Trophoblast cell (in vitro differentiated cells and primary cell): ENCODE results near the gene CSRNP2.

Experiments used
- DNase-seq, 2 donors: peaks; one replicate each; pipeline ENCODE4 v3.0.0-alpha.2; 2016
- H2AFZ ChIP-seq: 2 replicates; pipeline ENCODE4 v1.6.1; 2013; ENCODE audit warnings: low read length, moderate library complexity, mild to moderate bottlenecking; ENCODE audit not compliant: insufficient read depth, poor library complexity
- H2AK5ac ChIP-seq: 2 replicates; pipeline ENCODE4 v1.6.1; 2013; ENCODE audit warnings: mild to moderate bottlenecking, low read length
- H2BK120ac ChIP-seq: 2 replicates; pipeline ENCODE4 v1.6.1; 2013; ENCODE audit warnings: low read length, mild to moderate bottlenecking, moderate library complexity; ENCODE audit not compliant: insufficient read depth, poor library complexity
- H2BK12ac ChIP-seq: 2 replicates; pipeline ENCODE4 v1.6.1; 2013; ENCODE audit warnings: mild to moderate bottlenecking, low read length, moderate library complexity
- H2BK5ac ChIP-seq: 2 replicates; pipeline ENCODE4 v1.6.1; 2013; ENCODE audit warnings: low read length, low read depth, moderate library complexity, mild to moderate bottlenecking; ENCODE audit not compliant: poor library complexity
- H3K14ac ChIP-seq: 2 replicates; pipeline ENCODE4 v1.6.1; 2013; ENCODE audit warnings: mild to moderate bottlenecking, low read length
- H3K18ac ChIP-seq: 2 replicates; pipeline ENCODE4 v1.6.1; 2013; ENCODE audit warnings: mild to moderate bottlenecking, low read length
- H3K23ac ChIP-seq: 2 replicates; pipeline ENCODE4 v1.6.1; 2013; ENCODE audit warnings: low read length
- H3K27ac ChIP-seq: 2 replicates; pipeline ENCODE4 v1.5.1; 2013; ENCODE audit warnings: low read depth, mild to moderate bottlenecking, inconsistent platforms, low read length, moderate library complexity
- H3K27me3 ChIP-seq: 2 replicates; pipeline ENCODE4 v1.6.1; 2013; ENCODE audit warnings: inconsistent platforms, mild to moderate bottlenecking, low read length, moderate library complexity; ENCODE audit not compliant: insufficient read depth
- H3K36me3 ChIP-seq, 2 experiments: 1 replicate in 1 of 2; 2 replicates in 1 of 2; pipeline ENCODE4 v1.6.1; 2013; ENCODE audit warnings: low read length in 2 of 2, mild to moderate bottlenecking in 2 of 2, moderate library complexity in 1 of 2; ENCODE audit not compliant: insufficient read depth in 2 of 2, control insufficient read depth in 1 of 2
- H3K4ac ChIP-seq: 2 replicates; pipeline ENCODE4 v1.6.1; 2013; ENCODE audit warnings: low read depth, mild to moderate bottlenecking, low read length, moderate library complexity
- H3K4me1 ChIP-seq, 2 experiments: 1 replicate in 1 of 2; 2 replicates in 1 of 2; pipeline ENCODE4 v1.6.1; 2013; ENCODE audit warnings: low read length in 2 of 2, mild to moderate bottlenecking in 2 of 2, moderate library complexity in 1 of 2; ENCODE audit not compliant: insufficient read depth in 2 of 2, control insufficient read depth in 1 of 2
- H3K4me2 ChIP-seq: 2 replicates; pipeline ENCODE4 v1.6.1; 2013; ENCODE audit warnings: inconsistent platforms, mild to moderate bottlenecking, low read length, moderate library complexity
- H3K4me3 ChIP-seq: 2 replicates; pipeline ENCODE4 v1.5.1; 2013; ENCODE audit warnings: mild to moderate bottlenecking, low read depth, low read length, inconsistent platforms
- H3K79me1 ChIP-seq: one replicate; pipeline ENCODE4 v1.6.1; 2013; ENCODE audit warnings: low read length
- H3K79me2 ChIP-seq: 2 replicates; pipeline ENCODE4 v1.6.1; 2013; ENCODE audit warnings: low read length, mild to moderate bottlenecking; ENCODE audit not compliant: control insufficient read depth, insufficient read depth, poor library complexity
- H3K9ac ChIP-seq: 2 replicates; pipeline ENCODE4 v1.6.1; 2013; ENCODE audit warnings: mild to moderate bottlenecking, low read length
- H3K9me3 ChIP-seq: 2 replicates; pipeline ENCODE4 v1.6.1; 2013; ENCODE audit warnings: low read depth, mild to moderate bottlenecking, control low read depth, inconsistent platforms, low read length; ENCODE audit not compliant: insufficient read depth
- H4K12ac ChIP-seq: 2 replicates; pipeline ENCODE4 v1.6.1; 2013; ENCODE audit warnings: low read depth, mild to moderate bottlenecking, low read length, moderate library complexity
- H4K8ac ChIP-seq: 2 replicates; pipeline ENCODE4 v1.6.1; 2013; ENCODE audit warnings: low read depth, mild to moderate bottlenecking, low read length, moderate library complexity
- H4K91ac ChIP-seq: one replicate; pipeline ENCODE4 v1.6.1; 2013; ENCODE audit warnings: low read depth, mild to moderate bottlenecking, low read length, moderate library complexity
- WGBS: extraction: QIAGEN DNeasy Blood & Tissue Kit; methylation state at CpG from one replicate; pipeline ENCODE4 v1.1.7; 2013; ENCODE audit warnings: missing lambda C conversion rate; ENCODE audit not compliant: insufficient read length, insufficient coverage; ENCODE audit errors: extremely low coverage; 5-methylcytosine and 5-hydroxymethylcytosine counted together

Gene CSRNP2

GRCh38 chr12:51098611-51099010 is 15.2 kb upstream of the CSRNP2 start:
- Histone ChIP-seq H3K36me3 (peaks cover 23 to 44% of the 10 kb centered on the region in 2 experiments), H2BK5ac (no peak overlapping the region), H2AK5ac (no peak overlapping the region), H3K27me3 (no peaks in the 10 kb centered on the region), H3K4me2 (no peak overlapping the region), H3K79me1 (no peaks in the 10 kb centered on the region), H3K4me3 (no peak overlapping the region), H3K27ac (no peak overlapping the region), H3K4ac (no peak overlapping the region), H2BK12ac (no peak overlapping the region), H3K18ac (no peak overlapping the region), H2AFZ (no peak overlapping the region), H3K4me1 (no peaks in the 10 kb centered on the region), H3K9ac (no peak overlapping the region), H3K23ac (no peak overlapping the region), H4K8ac (no peak overlapping the region), H3K9me3 (no peaks in the 10 kb centered on the region), H4K91ac (no peak overlapping the region), H2BK120ac (no peak overlapping the region), H3K79me2 (no peaks in the 10 kb centered on the region), H4K12ac (no peak overlapping the region), H3K14ac (no peak overlapping the region)
- WGBS: no CpG with 5 or more reads among the region's 1 CpG
- no peak for DNase-seq

GRCh38 chr12:51090705-51091229 is 7.4 kb upstream of the CSRNP2 start:
- Histone ChIP-seq H3K79me2 (no peaks in the 10 kb centered on the region), H3K27me3 (no peaks in the 10 kb centered on the region), H2BK120ac (no peak overlapping the region), H3K4me2 (no peak overlapping the region), H3K9ac (no peak overlapping the region), H3K27ac (no peak overlapping the region), H3K23ac (no peak overlapping the region), H3K36me3 (peaks cover 11 to 15% of the 10 kb centered on the region in 2 experiments), H3K4me1 (no peaks in the 10 kb centered on the region), H4K91ac (no peak overlapping the region), H2BK5ac (no peak overlapping the region), H4K8ac (no peak overlapping the region), H3K18ac (no peak overlapping the region), H3K79me1 (no peaks in the 10 kb centered on the region), H4K12ac (no peak overlapping the region), H2BK12ac (no peak overlapping the region), H3K4ac (no peak overlapping the region), H3K9me3 (no peaks in the 10 kb centered on the region), H3K14ac (no peak overlapping the region), H2AFZ (no peak overlapping the region), H3K4me3 (no peak overlapping the region), H2AK5ac (no peak overlapping the region)
- no peak for DNase-seq
- WGBS: 100% methylated on average over 2 of the region's 10 CpGs

- Histone ChIP-seq H3K79me1 (peaks cover 6% of the 10 kb centered on the region), H3K4me2 (no peak overlapping the region), H3K27me3 (no peaks in the 10 kb centered on the region), H3K4me1 (peaks cover 0 to 2% of the 10 kb centered on the region in 2 experiments), H2BK5ac (no peak overlapping the region), H3K14ac (no peak overlapping the region), H3K79me2 (peaks cover 5% of the 10 kb centered on the region), H2BK12ac (no peak overlapping the region), H3K23ac (no peak overlapping the region), H3K36me3 (peaks cover 3 to 9% of the 10 kb centered on the region in 2 experiments), H2BK120ac (no peak overlapping the region), H3K4me3 (no peak overlapping the region), H2AFZ (no peak overlapping the region), H3K18ac (no peak overlapping the region), H3K4ac (no peak overlapping the region), H3K9me3 (no peaks in the 10 kb centered on the region), H4K8ac (no peak overlapping the region), H3K9ac (no peak overlapping the region), H3K27ac (no peak overlapping the region), H4K91ac (no peak overlapping the region), H4K12ac (no peak overlapping the region), H2AK5ac (no peak overlapping the region)
- no CpG with 5 or more reads among the region's 3 CpGs for WGBS
- no peak for DNase-seq
Measured at GRCh38 chr12:51087818-51088217, 4.4 kb upstream of the CSRNP2 start.

- Histone ChIP-seq H3K4me1 (peaks cover 5 to 6% of the 10 kb centered on the region in 2 experiments), H4K8ac (no peak overlapping the region), H2BK5ac (no peak overlapping the region)
Measured at GRCh38 chr12:51086933-51087332, 3.5 kb upstream of the CSRNP2 start.

More at GRCh38 chr12:51086933-51087332, 3.5 kb upstream of the CSRNP2 start:
- no peak overlapping the region for H2AFZ ChIP-seq
- no peak overlapping the region for H3K4me3 ChIP-seq
- no peak overlapping the region for H4K12ac ChIP-seq
- no peak overlapping the region for H3K18ac ChIP-seq
- H3K4ac ChIP-seq: no peak overlapping the region
- no peak overlapping the region for H3K4me2 ChIP-seq
- H3K79me2 ChIP-seq: peaks cover 10% of the 10 kb centered on the region
- H4K91ac ChIP-seq: no peak overlapping the region
- H3K9ac ChIP-seq: no peak overlapping the region
- peaks cover 10% of the 10 kb centered on the region for H3K79me1 ChIP-seq
- H3K14ac ChIP-seq: no peak overlapping the region
- no peak overlapping the region for H2BK12ac ChIP-seq
- no peak for DNase-seq
- no CpG with 5 or more reads among the region's 10 CpGs for WGBS
- H3K27ac ChIP-seq: no peak overlapping the region
- H2BK120ac ChIP-seq: no peak overlapping the region
- no peaks in the 10 kb centered on the region for H3K27me3 ChIP-seq
- H2AK5ac ChIP-seq: no peak overlapping the region
- H3K9me3 ChIP-seq: no peaks in the 10 kb centered on the region
- no peak overlapping the region for H3K23ac ChIP-seq
- peaks cover 2 to 5% of the 10 kb centered on the region in 2 experiments for H3K36me3 ChIP-seq
